Endothelial cell of umbilical vein (primary cell): Measurements from ENCODE around the gene SFT2D2. TPM values are rescaled to one million over a fixed set of nuclear protein-coding genes. Genes with fewer than 3 reads are reported as not detected.

Experiments used
- BruUV-seq: library from RNA; stranded (reverse); fragments of 400-500 nt; replicated peaks from 2 replicates; lab custom pipeline; 2021; lab: Mats Ljungman, UMichigan
- CTCF ChIA-PET: fragments of 300-600, 350-600 bp; sonication (Branson Sonifier 250); formaldehyde crosslinking; loops from one replicate; lab custom pipeline; 2021; ENCODE audit warnings: antibody characterized with exemption, inconsistent platforms; lab: Charles Lee
- POLR2A ChIA-PET: fragments of 300-600, 350-600 bp; sonication (Branson Sonifier 250); formaldehyde crosslinking; loops from one replicate; lab custom pipeline; 2021; ENCODE audit warnings: antibody characterized with exemption, inconsistent platforms; lab: Charles Lee
- DNase-seq: peaks from one replicate; pipeline ENCODE4 v3.0.0-alpha.2; 2011; ENCODE audit warnings: low read depth, low spot score
- FAIRE-seq: peaks from 2 replicates; lab custom pipeline; 2011; peaks lifted over from hg19 to GRCh38; lab: Jason Lieb, UNC
- H2AFZ ChIP-seq: 2 replicates; pipeline ENCODE4 v1.6.0; 2012; ENCODE audit warnings: low read depth, low read length, control low read depth, inconsistent platforms
- H3K27ac ChIP-seq: 2 replicates; pipeline ENCODE4 v1.5.1; 2011; ENCODE audit warnings: low read depth, mild to moderate bottlenecking, control low read depth, low read length, moderate library complexity; ENCODE audit not compliant: insufficient read depth
- H3K27me3 ChIP-seq, 2 experiments: 2 replicates each; pipeline versions ENCODE4 v1.6.0 to v1.6.1; 2011; ENCODE audit warnings: low read length in 2 of 2, mixed read lengths in 1 of 2; ENCODE audit not compliant: control insufficient read depth in 2 of 2, insufficient read depth in 2 of 2
- H3K36me3 ChIP-seq, 2 experiments: 2 replicates in 1 of 2; 3 replicates in 1 of 2; pipeline ENCODE4 v1.5.1; 2011; ENCODE audit warnings: low read length in 2 of 2, mild to moderate bottlenecking in 1 of 2, moderate library complexity in 1 of 2; ENCODE audit not compliant: control insufficient read depth in 2 of 2, insufficient read depth in 2 of 2; ENCODE audit errors: extremely low read depth in 1 of 2
- H3K4me1 ChIP-seq: 3 replicates; pipeline ENCODE4 v1.5.1; 2011; ENCODE audit warnings: mild to moderate bottlenecking, low read length; ENCODE audit not compliant: control insufficient read depth, insufficient read depth; ENCODE audit errors: extremely low read depth
- H3K4me2 ChIP-seq: 2 replicates; pipeline ENCODE4 v1.6.1; 2011; ENCODE audit warnings: low read length, control low read depth, mixed read lengths; ENCODE audit not compliant: insufficient read depth
- H3K4me3 ChIP-seq, 3 experiments: fragments of 200-600 bp in 1 of 3; sonication (generic), shearing (Covaris generic) in 1 of 3; replicated peaks in 1 of 3; 2 replicates each; pipeline ENCODE4 v1.5.1; 2011 to 2016; ENCODE audit warnings: control low read depth in 3 of 3, low read length in 3 of 3, mild to moderate bottlenecking in 2 of 3, inconsistent platforms in 1 of 3, low read depth in 1 of 3, moderate library complexity in 1 of 3; ENCODE audit not compliant: insufficient read depth in 1 of 3
- H3K79me2 ChIP-seq: 2 replicates; pipeline ENCODE4 v1.6.0; 2012; ENCODE audit warnings: low read length, inconsistent platforms; ENCODE audit not compliant: control insufficient read depth, insufficient read depth
- H3K9ac ChIP-seq: replicated peaks from 2 replicates; pipeline ENCODE3; 2011; ENCODE audit warnings: low read length, control low read depth; ENCODE audit not compliant: insufficient read depth; ENCODE audit errors: extremely low read depth
- H3K9me1 ChIP-seq: replicated peaks from 3 replicates; pipeline ENCODE4 v1.6.0; 2011; ENCODE audit warnings: mild to moderate bottlenecking, low read length; ENCODE audit not compliant: control insufficient read depth, insufficient read depth; ENCODE audit errors: extremely low read depth
- H3K9me3 ChIP-seq: replicated peaks from 2 replicates; pipeline ENCODE4 v1.5.1; 2012; ENCODE audit warnings: low read length, inconsistent platforms; ENCODE audit not compliant: control insufficient read depth, insufficient read depth
- H4K20me1 ChIP-seq: replicated peaks from 2 replicates; pipeline ENCODE3; 2011; ENCODE audit warnings: mild to moderate bottlenecking, low read length; ENCODE audit not compliant: control insufficient read depth, insufficient read depth; ENCODE audit errors: extremely low read depth
- EZH2 ChIP-seq: IDR thresholded peaks from 2 replicates; pipeline ENCODE4 v1.6.1; 2012; ENCODE audit warnings: borderline replicate concordance, low read depth, mild to moderate bottlenecking, moderate library complexity, low read length, inconsistent platforms; ENCODE audit not compliant: severe bottlenecking
- FOS ChIP-seq: IDR thresholded peaks from 2 replicates; pipeline ENCODE4 v1.6.1; 2011; ENCODE audit warnings: mild to moderate bottlenecking, low read length, moderate library complexity, borderline replicate concordance; ENCODE audit not compliant: insufficient read depth
- GATA2 ChIP-seq: IDR thresholded peaks from 2 replicates; pipeline ENCODE4 v1.7.0; 2011; ENCODE audit warnings: low read depth, mild to moderate bottlenecking, moderate library complexity, mixed read lengths, low read length; ENCODE audit not compliant: insufficient read length, insufficient read depth
- JUN ChIP-seq: IDR thresholded peaks from 2 replicates; pipeline ENCODE4 v1.6.1; 2011; ENCODE audit warnings: borderline replicate concordance, low read depth; ENCODE audit not compliant: insufficient read length, insufficient read depth
- MYC ChIP-seq: IDR thresholded peaks from one replicate; pipeline ENCODE4 v1.6.1; 2011; ENCODE audit warnings: mild to moderate bottlenecking, low read depth, low read length
- POLR2A ChIP-seq: IDR thresholded peaks from 2 replicates; pipeline ENCODE4 v1.6.1; 2012; ENCODE audit warnings: low read depth, mild to moderate bottlenecking, control low read depth, low read length
- POLR2AphosphoS5 ChIP-seq: IDR thresholded peaks from 2 replicates; pipeline ENCODE4 v1.6.1; 2012; ENCODE audit warnings: low read depth, mild to moderate bottlenecking, control low read depth, low read length, moderate library complexity; ENCODE audit not compliant: insufficient read depth
- dilution Hi-C: fragments of 300-500 bp; cut with MboI; formaldehyde crosslinking; loops from one replicate; pipeline ENCODE4 v1.15.0; 2019; ENCODE audit warnings: low sequenced_read_pairs; ENCODE audit not compliant: extremely low pct_ligation_motif_present
- intact Hi-C: fragments of 100-400 bp; cut with micrococcal nuclease; formaldehyde crosslinking; loops from one replicate; pipeline ENCODE4 v1.10.0; 2022
- polyA plus RNA-seq, 4 experiments: library from polyadenylated mRNA; depleted of rRNA in 3 of 4; stranded (reverse) in 3 of 4; unstranded in 1 of 4; fragments of >200 nt; gene quantifications; 2 replicates each; pipeline versions ENCODE4 v1.2.1 to v1.2.3, GENCODE V29; 2011 to 2012; ENCODE audit warnings: missing spikeins in 1 of 4
- total RNA-seq: library from RNA; stranded (reverse); gene quantifications from 2 replicates; pipeline ENCODE4 v1.2.3, GENCODE V29; 2021
- TF ChIP-seq, protein P1 (sequence below): IDR thresholded peaks from 2 replicates; pipeline ENCODE4 v1.6.1; 2011; ENCODE audit not compliant: insufficient read depth, insufficient read length
- TF ChIP-seq, protein P2 (sequence below), 2 donors: IDR thresholded peaks; 1 replicate in 1 of 2; 2 replicates in 1 of 2; pipeline ENCODE4 v1.5.1; 2011; ENCODE audit warnings: low read length in 2 of 2, mild to moderate bottlenecking in 2 of 2, moderate library complexity in 2 of 2, control low read depth in 1 of 2, inconsistent platforms in 1 of 2, low read depth in 1 of 2; ENCODE audit not compliant: insufficient read depth in 1 of 2; ENCODE audit errors: extremely low read depth in 1 of 2

SFT2D2 gene
- total and polyA plus RNA-seq, 2 donors (not counting 3 experiments of a cell fraction or from before 2014, with no cell fraction given): 16.7 to 68.1 TPM

DNA sequence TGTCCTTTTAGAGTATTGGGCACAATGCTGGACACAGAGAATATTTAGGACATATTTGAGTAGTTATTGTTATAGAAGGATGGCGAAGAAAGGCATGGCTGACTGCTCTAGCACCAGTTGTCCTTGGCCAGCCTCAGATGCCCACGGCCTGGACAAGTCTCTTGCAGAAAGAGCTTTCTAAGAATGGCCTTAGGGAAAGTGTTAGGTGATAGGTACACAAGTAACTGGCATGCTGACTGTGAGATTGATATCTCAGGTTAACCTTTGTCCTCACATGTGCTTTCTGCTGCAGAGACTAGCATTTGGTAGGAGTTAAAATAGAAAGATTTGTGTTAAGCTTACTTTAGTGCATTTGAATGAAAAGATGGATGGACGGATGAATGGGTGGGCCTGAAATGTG, 10.1 kb downstream of the SFT2D2 start:
- no peak overlapping the region for H3K27ac ChIP-seq
- ChIA-PET CTCF (interaction anchor here (0.6 to 4.4 kb wide), 50 partner anchors 9 to 329 kb away, joined by 3 to 90 read pairs (median 6); partner anchors contain the start of genes SFT2D2 and TBX19), POLR2A (no interaction called here)
- peaks cover 19 to 26% of the 10 kb centered on the region in 2 experiments for H3K36me3 ChIP-seq
- no peaks in the 10 kb centered on the region for H4K20me1 ChIP-seq
- H2AFZ ChIP-seq: no peak overlapping the region
- no peak for DNase-seq
- H3K79me2 ChIP-seq: peaks cover 4% of the 10 kb centered on the region
- no peak for FAIRE-seq
- TF ChIP-seq EZH2: no peak
- no peak overlapping the region for H3K4me3 ChIP-seq
- no peaks in the 10 kb centered on the region for H3K9me3 ChIP-seq
- no peak overlapping the region for H3K9ac ChIP-seq
- intact Hi-C loops (loop anchor here (1.0 to 5.0 kb wide), 3 partner anchors 86 to 339 kb away; no protein-coding TSS in a partner anchor), dilution Hi-C loops (no loop called here)
- no peaks in the 10 kb centered on the region for H3K27me3 ChIP-seq
- H3K4me2 ChIP-seq: no peak overlapping the region
- no peaks in the 10 kb centered on the region for H3K4me1 ChIP-seq
- H3K9me1 ChIP-seq: no peaks in the 10 kb centered on the region
- no TSS peak for BruUV-seq

DNA sequence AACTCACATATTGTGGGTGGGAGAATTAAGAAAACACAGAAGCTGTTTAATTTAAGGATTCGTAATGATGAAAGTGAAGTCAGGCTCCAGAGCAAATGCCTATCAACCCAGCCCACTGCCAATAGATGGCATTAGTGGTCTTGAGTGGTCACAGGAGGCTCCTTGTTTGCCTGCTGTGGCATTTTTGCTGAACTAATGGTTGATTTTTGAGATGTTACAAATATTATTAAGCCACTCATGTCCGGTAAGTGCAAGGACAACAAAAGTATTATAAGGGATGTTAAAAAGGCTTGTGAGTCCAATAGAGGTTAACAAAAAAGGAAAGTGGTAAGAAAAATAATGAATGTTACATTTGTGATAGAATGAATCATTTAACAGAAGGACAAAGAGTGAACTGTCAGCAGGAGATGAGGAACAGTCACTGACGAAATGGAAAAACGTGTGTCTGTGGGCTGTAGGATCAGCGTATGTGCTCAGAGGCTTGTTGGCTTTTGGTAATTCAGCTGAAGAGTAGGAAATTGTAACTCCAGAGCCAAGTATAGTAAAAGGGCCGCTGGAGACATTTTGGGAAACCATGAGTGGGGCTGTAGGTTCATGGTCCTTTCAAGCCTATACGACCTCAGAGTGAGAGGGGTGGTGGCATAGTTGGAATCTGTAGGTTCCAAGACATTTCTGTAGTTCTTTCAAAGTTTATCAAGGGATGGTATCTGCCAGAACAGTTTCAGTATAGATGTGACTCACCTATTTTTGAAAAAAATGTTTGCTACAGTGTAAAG, 11.2 kb downstream of the SFT2D2 start:
- H3K9me3 ChIP-seq: no peaks in the 10 kb centered on the region
- no peak overlapping the region for H3K4me2 ChIP-seq
- H3K9ac ChIP-seq: no peak overlapping the region
- H3K27me3 ChIP-seq: no peaks in the 10 kb centered on the region
- H3K79me2 ChIP-seq: no peaks in the 10 kb centered on the region
- H2AFZ ChIP-seq: no peak overlapping the region
- dilution Hi-C loops: no loop called here
- H3K27ac ChIP-seq: no peak overlapping the region
- intact Hi-C loops: loop anchor here (5.0 kb wide), 1 partner anchor 105 kb away; no protein-coding TSS in a partner anchor
- TF ChIP-seq EZH2: no peak
- TF ChIP-seq FOS: no peak
- TF ChIP-seq JUN: no peak
- TF ChIP-seq, protein P1, sequence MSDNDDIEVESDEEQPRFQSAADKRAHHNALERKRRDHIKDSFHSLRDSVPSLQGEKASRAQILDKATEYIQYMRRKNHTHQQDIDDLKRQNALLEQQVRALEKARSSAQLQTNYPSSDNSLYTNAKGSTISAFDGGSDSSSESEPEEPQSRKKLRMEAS: no peak
- no peak for TF ChIP-seq MYC
- TF ChIP-seq GATA2: no peak
- no peak for TF ChIP-seq POLR2AphosphoS5
- TF ChIP-seq, protein P2, sequence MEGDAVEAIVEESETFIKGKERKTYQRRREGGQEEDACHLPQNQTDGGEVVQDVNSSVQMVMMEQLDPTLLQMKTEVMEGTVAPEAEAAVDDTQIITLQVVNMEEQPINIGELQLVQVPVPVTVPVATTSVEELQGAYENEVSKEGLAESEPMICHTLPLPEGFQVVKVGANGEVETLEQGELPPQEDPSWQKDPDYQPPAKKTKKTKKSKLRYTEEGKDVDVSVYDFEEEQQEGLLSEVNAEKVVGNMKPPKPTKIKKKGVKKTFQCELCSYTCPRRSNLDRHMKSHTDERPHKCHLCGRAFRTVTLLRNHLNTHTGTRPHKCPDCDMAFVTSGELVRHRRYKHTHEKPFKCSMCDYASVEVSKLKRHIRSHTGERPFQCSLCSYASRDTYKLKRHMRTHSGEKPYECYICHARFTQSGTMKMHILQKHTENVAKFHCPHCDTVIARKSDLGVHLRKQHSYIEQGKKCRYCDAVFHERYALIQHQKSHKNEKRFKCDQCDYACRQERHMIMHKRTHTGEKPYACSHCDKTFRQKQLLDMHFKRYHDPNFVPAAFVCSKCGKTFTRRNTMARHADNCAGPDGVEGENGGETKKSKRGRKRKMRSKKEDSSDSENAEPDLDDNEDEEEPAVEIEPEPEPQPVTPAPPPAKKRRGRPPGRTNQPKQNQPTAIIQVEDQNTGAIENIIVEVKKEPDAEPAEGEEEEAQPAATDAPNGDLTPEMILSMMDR (IDR thresholded peaks at IDR 0.05; ENCODE audit: extremely low read depth in 1 of 2, insufficient read depth in 1 of 2, low read depth in 1 of 2, low read length in 2 of 2): no peak
- no peak for TF ChIP-seq POLR2A
- no peak overlapping the region for H3K4me3 ChIP-seq
- DNase-seq (no peak), FAIRE-seq (no peak)
- no peaks in the 10 kb centered on the region for H4K20me1 ChIP-seq
- CTCF ChIA-PET: interaction anchor here (1.3 to 4.3 kb wide), 3 partner anchors 9 to 106 kb away, joined by 5 to 86 read pairs (median 5); no protein-coding TSS in a partner anchor
- H3K9me1 ChIP-seq: no peaks in the 10 kb centered on the region
- POLR2A ChIA-PET: interaction anchor here (0.6 kb wide), 1 partner anchor 13 kb away, joined by 4 read pairs; no protein-coding TSS in a partner anchor
- H3K4me1 ChIP-seq: no peaks in the 10 kb centered on the region
- peaks cover 20 to 23% of the 10 kb centered on the region in 2 experiments for H3K36me3 ChIP-seq
- no TSS peak for BruUV-seq
